ENCODE measurements around the gene TMPRSS3.

Gene TMPRSS3

GRCh38 chr21:42370894-42371654 lies 24.8 kb downstream of the TMPRSS3 start:
- DNase-seq (ENCODE audit: low spot score), result no peak

GRCh38 chr21:42369821-42370220 lies 26.0 kb downstream of the TMPRSS3 start:
- no peak for DNase-seq (ENCODE audit: low spot score)

DNA sequence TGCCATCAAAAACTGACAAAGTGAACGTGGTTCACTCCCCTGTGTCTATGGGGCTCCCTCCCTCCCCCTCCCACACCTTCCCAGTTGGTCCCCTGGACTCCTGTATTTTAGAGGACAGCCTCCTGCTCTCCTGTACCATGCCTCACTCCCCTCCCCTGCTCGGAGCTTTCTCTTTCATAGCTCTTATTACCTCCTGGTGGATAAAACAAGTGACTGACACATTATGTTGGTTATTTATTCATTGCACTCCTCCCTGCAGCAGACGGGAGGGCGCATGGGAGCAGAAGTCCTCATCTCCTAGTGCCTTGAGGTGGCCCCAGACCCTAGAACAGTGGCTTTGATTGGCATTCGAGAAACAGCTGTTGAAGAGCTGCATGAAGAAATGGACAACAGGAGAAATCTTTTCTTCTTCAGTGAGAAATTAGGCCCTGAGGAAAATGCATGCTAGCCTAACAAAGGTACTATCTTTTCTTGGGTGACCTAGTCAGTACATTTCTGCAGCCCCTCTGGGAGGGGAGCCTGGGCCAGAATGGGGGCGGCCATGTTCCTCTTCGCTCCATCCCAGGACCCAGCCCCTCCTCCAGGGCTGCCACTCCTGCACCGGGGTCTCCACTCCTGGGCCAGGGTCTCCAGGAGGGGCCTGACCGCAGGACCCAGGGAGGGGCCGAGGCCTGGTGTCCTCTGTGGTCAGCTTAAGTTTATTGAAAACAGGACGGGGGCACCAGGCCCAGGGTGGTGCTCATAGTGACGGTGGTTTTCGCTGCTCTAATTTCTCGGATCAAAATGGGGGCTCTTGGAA lies 28.3 kb downstream of the TMPRSS3 start:
- DNase-seq (ENCODE audit: low spot score), result no peak

DNA sequence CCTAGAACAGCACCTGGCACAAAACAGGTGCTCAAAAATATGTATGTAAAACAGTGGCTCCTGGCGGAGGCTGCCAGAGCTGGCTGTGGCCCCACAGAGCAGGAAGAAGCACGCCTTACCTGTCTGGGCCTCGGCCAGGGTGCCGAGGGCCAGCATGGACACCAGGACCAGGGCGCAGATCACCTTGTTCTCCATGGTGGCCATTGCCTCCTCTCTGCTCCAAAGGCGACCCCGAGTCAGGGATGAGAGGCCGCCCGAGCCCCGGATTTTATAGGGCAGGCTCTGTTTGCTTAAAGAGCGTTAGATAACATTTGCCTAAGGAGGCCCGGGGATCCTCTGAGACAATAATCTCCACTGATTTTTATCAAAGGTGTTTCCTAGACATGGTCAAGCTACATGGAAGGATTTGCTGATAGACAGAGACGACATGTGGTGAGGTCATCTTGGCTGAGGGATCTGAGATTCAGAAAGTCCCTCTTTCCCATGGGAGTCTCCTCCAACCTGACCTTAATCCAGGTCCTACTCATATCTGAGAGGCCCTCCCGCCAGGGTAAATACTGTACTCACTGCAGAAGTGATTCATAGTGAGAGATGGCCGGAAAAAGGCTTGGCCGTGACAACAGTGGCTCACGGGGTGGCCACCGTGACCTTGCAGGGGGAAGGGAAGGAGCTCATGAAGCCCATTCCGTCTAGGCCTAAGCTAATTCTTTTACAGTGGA lies 29.4 kb downstream of the TMPRSS3 start, which contains the start of gene TFF1:
TSS of gene TFF1 (minus strand) at position 244 of the 719 bp plus-strand sequence. CDS start at position 204, 40 bp downstream.
- DNase-seq (ENCODE audit: low spot score), result no peak

- DNase-seq (ENCODE audit: low spot score), result no peak
Observed at GRCh38 chr21:42365770-42366169, 30.1 kb downstream of the TMPRSS3 start.

GRCh38 chr21:42364304-42364865 lies 31.5 kb downstream of the TMPRSS3 start:
- DNase-seq (ENCODE audit: low spot score), result no peak

DNA sequence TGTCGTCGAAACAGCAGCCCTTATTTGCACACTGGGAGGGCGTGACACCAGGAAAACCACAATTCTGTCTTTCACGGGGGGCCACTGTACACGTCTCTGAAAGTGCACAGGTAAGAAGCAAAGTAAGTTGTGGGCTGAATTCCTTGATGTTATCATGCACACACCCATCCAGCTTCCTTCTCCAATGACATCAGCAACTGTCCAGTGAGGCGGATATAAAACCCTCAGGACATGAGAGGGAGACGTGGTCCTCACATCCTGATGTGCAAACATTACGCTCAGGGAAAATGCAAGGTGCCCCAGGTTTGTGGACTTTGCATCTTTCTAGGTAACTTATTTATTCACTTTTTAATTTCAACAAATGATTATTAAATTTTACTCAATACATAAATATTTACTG lies 32.5 kb downstream of the TMPRSS3 start:
- no peak for DNase-seq (ENCODE audit: low spot score)

DNA sequence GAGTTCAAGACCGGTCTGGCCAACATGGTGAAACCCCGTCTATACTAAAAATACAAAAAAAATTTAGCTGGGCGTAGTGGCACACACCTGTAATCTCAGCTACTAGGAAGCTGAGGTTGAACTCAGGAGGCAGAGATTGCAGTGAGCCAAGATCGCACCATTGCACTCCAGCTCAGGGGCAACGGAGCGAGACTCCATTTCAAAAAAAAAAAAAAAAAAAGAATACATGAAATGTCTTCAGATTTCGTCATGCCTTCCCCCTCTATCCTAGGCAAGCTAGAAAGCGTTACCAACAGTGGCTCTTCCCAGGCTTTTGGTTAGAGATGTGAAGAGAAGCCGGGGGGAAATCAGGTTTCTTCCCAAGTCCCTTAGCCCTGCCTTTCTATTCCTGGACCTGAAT lies 33.2 kb downstream of the TMPRSS3 start:
- no peak for DNase-seq (ENCODE audit: low spot score)

DNA sequence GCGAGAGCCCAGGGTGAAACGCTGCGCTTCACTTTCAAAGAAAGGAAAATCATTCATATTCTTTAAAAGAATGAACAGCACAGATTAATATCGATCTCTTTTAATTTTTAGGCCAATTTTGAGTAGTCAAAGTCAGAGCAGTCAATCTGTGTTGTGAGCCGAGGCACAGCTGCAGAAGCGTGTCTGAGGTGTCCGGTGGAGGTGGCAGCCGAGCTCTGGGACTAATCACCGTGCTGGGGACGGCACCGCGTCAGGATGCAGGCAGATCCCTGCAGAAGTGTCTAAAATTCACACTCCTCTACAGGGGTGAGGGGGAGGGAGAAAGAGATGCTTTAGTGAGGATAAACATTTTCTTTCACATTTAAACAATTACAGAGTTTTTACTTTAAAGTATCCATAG lies 33.7 kb downstream of the TMPRSS3 start:
- DNase-seq (ENCODE audit: low spot score), result no peak

GRCh38 chr21:42361286-42361685 lies 34.6 kb downstream of the TMPRSS3 start:
- DNase-seq (ENCODE audit: low spot score), result no peak

GRCh38 chr21:42360317-42360716 lies 35.5 kb downstream of the TMPRSS3 start:
- DNase-seq (ENCODE audit: low spot score), result no peak

GRCh38 chr21:42358937-42359336 lies 36.9 kb downstream of the TMPRSS3 start:
- DNase-seq (ENCODE audit: low spot score), result no peak

GRCh38 chr21:42358261-42358660 lies 37.6 kb downstream of the TMPRSS3 start:
- no peak for DNase-seq (ENCODE audit: low spot score)

DNA sequence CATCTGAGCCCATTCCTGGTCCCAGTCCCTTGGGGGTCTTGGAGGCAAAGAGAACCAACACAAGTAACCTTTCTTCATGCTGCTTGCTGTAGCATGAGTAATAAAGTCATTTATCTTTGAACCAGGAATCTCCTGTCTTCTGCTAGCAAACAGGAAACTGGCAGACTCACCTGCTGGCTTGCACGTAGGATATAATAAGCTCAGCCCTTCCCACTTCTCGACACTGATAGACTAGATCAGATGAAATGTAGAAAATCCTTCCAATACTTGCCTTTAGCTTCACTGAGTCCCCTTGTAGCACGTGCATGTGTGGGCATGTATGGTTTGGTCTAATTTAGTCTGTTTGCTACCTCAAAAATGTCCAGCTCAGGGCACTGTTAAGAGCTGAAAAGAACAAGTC lies 38.5 kb downstream of the TMPRSS3 start:
- DNase-seq (ENCODE audit: low spot score), result no peak

DNA sequence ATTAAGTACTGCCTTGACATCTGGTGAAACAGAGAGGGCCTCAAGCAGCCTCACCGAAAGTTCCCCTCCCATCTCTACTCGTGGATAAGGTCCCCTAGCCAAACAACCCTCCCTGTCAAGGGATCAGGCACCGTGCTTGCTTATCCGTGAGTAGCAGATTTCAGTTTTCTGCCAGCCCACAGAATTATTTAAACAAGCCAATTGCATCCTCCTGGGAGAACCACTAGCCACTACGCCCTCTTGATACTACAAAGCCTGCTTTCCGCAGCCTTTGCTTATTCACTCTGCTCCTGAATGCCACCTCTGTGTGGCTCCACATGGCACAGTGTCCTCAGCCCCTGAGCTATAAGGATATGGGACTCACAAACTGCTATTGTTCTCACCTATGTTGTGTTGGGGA lies 39.2 kb downstream of the TMPRSS3 start:
- DNase-seq (ENCODE audit: low spot score), result no peak

DNA sequence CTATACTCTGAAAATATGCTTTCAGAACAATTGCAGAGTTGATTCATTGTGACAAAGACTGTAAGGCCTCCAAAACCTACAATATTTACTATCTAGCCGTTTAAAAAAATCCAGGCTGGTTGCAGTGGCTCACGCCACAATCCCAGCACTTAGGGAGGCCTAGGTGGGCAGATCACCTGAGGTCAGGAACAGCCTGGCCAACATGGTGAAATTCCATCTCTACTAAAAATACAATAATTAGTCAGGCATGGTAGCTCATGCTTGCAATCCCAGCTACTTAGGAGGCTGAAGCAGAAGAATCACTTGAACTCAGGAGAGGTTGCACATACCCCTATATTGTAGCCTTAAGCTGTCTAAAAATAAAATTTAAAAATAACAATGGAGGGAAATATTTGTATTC lies 39.8 kb downstream of the TMPRSS3 start:
- no peak for DNase-seq (ENCODE audit: low spot score)

DNA sequence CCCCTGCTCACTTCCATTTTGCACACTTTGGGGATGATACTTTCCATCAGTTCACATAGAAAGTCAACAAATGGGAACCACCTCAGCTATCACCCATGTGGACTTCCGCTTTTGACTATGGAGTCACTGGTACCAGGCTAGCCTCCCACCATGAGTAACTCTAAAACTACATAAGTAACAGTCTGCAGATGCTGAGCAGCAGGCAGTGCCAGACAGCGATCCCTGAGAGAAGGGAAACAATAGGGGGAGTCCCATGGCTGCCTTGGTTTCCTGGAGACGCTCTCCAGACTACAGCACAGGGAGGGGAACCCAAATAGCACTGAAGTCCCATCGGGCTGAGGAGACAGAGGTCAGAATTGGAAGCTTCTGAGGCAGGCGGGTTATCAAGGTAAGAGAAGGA lies 42.2 kb downstream of the TMPRSS3 start:
- no peak for DNase-seq (ENCODE audit: low spot score)

DNA sequence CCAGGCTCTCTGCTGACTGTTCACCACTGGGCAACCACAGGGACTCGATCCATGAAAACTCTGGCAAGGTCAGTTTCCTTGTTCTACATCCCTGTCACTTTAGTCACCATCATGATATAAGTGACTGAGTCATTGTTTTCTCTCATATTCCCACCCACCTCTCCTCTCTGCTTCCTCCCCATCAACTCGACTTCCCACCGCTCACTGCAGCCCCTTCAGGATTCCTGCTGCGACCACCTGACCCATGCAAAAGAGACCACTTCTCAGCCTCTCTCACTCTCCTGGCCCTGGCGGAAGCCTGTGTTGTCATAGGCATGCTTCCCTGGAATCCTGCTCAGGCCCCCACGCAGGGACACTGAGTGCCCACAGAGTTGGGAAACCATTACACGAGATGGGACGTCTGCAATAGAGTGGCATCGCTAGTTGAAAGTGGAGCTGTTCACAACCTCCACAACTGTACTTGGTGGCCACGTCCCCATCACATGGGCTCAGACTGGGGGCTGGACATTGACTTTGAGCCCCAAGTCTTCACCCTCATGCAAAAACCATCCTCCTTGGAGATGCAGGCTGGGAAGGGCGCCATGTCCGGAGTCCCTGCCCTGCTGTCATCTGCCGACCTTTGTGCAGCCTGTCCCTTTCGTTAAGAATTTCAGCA lies 43.3 kb downstream of the TMPRSS3 start:
- no peak for DNase-seq (ENCODE audit: low spot score)

DNA sequence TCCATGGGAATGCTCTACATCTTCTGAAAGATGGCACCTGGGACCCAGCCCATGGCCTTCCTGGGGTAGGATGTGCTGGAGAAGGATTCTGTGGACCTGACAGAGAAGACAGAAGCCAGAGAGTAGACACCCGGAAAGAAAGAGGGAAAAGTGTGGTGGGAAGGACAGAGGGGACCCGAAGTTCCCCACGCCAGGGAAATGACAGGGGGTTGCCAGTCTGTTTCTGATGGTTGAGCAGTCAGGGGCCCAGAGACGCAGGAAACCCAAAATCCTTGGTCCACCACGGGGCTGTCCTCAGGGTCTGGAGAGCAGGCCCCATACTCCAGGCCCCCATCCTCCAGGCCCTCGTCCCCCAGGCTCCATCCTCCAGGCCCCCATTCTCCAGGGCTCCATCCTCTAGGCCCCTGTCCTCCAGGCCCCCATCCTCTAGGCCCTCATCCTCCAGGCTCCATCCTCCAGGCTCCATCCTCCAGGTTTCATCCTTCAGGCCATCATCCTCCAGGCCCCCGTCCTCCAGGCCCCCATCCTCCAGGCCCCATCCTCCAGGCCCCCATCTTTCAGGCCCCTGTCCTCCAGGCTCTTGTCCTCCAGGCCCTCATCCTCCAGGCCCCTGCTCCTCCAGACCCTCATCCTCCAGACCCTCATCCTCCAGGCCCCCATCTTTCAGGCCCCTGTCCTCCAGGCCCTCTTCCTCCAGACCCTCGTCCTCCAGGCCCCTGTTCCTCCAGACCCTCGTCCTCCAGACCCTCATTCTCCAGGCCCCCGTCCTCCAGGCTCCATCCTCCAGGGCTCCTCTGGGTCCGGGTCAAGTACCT lies 44.0 kb downstream of the TMPRSS3 start:
- DNase-seq (ENCODE audit: low spot score), result no peak

DNA sequence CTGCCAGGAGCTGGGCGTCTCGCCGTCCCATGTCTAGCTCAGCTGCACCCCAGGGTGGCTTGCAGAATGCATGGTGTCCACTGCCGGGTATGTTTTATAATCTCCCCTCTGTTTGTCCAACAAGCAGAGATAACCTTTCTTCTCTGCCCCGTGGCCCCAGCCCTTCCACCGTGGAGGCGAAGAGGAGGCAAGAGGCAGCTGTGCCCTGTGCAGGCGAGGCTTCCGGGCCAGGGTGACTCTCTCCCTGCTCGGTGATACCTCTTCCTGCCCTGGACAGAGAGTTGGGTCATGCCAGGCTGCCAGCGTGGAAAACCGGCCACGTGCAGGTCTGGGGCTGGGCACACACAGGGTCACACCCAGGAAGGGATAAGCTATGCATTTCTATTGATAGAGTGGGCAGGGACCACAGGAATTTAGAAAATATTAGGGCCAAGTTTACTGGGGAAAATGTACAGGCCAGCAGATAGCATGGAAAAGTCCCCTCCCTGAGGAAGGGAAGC lies 44.9 kb downstream of the TMPRSS3 start, which contains the start of gene TFF2:
TSS of gene TFF2 (minus strand) at position 68 of the 500 bp plus-strand sequence. CDS start at position 31, 37 bp downstream.
- no peak for DNase-seq (ENCODE audit: low spot score)
